Stimulated activated CD4-positive, alpha-beta T cell treated with anti-CD3 and anti-CD28 coated beads, TNF-alpha, amount 100 ng/mL, for 24 hours (primary cell): ENCODE results near the gene SLC24A4.

Experiments
- DNase-seq, 3 experiments: peaks; one replicate each; pipeline ENCODE4 v3.0.0-alpha.2; 2020; ENCODE audit warnings: low read depth in 3 of 3

SLC24A4 gene

DNA sequence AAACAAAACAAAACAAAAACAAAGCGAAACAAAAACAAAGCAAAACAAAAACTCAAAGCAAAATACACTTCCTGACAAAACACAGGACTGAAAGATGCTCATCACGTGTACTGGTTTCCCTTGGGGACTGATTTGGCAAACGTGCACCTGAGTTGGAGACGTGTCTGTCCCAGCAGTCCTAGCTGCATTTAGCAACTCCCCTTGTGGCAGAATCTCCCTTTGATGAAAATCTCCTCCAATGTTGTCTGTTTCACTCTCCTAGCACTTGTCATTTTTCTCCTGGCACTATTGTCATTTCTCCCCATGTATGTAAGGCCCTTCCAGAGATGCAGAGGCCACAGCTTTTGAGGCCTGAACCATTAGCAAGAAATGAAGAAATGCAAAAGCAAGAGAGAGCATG is 6.8 kb upstream of the SLC24A4 start:
- no peak for DNase-seq

GRCh38 chr14:92316937-92317336 is 6.0 kb upstream of the SLC24A4 start:
- no peak for DNase-seq

DNA sequence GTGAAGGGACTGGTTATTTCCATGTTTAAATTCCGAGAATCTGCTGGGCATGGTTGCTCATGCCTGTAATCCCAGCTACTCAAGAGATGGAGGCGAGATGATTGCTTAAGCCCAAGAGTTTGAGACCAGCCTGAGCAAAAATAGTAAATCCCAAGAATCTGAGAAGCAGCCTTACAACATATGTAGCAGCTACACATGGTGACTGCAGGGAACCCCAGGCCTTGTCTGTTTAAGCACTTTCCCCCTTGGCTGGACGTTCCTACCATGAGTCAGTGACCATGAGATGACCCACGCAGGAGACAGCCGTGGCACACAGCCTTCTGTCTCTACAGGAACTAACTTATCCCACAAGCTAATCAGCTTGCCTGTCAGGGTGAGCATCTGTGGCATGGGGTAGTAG is 5.5 kb upstream of the SLC24A4 start:
- DNase-seq: no peak

- no peak for DNase-seq
Measured at GRCh38 chr14:92321701-92322100, 1.3 kb upstream of the SLC24A4 start.

GRCh38 chr14:92322516-92322915 is 449 bp upstream of the SLC24A4 start:
- no peak for DNase-seq

GRCh38 chr14:92323916-92324818 is 1.2 kb downstream of the SLC24A4 start:
- no peak for DNase-seq

DNA sequence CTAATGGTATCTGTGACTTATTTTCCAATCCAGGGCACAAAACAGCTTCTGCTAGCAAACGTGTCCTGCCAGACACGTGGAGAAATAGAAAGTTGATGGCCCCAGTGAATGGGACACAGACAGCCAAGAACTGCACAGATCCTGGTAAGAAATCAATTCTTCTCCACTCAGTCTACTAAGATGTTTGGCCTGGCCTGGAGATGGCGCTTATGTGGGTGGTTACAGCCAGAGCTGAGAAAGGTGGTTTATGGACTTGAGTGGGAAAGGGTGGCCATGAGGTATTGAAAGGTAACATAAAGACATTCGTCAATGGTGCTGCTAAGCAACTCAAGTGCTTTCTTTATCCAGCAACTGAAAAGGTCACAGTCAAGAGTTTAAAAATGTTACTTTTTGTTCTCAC is 2.9 kb downstream of the SLC24A4 start:
- no peak for DNase-seq

GRCh38 chr14:92328664-92329255 is 5.8 kb downstream of the SLC24A4 start:
- no peak for DNase-seq

DNA sequence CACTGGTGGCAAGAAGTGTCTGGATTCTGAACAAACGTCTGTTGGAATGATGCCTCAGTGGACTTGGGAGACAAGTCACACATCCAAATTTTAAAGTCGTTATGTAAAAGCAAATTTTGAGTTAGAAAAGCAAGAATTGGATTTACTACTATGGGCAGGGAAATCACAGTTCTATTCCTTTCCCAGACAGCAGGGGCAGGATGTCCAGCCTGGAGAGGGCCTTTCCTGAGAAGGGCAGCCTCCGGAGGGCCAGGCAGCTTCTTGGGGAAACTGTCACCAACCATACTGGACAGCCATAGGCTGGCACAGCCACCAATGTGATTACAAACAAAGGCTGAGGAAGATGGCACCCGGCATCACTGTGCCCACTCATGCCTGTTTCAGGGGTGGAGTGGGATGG is 11.1 kb downstream of the SLC24A4 start:
- DNase-seq: no peak

DNA sequence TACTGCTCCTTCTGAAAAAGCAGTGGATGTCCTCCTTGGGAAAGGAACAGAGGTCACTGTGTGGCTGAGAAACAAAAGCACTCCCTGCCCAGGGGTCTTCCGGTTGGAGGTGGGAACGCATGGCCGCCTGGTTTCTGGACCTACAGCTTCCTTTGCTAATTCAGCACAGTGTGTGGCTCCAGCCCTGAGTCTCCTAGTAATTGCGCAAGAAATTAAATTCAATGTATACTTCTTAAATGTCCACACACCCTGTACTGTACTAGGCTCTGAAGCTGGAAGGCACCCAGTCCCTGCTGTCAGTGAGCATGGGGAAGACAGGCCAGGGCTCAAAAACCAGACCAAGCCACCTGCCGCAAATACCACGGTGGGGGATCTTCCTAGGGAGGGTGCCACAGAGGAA is 13.4 kb downstream of the SLC24A4 start:
- no peak for DNase-seq

DNA sequence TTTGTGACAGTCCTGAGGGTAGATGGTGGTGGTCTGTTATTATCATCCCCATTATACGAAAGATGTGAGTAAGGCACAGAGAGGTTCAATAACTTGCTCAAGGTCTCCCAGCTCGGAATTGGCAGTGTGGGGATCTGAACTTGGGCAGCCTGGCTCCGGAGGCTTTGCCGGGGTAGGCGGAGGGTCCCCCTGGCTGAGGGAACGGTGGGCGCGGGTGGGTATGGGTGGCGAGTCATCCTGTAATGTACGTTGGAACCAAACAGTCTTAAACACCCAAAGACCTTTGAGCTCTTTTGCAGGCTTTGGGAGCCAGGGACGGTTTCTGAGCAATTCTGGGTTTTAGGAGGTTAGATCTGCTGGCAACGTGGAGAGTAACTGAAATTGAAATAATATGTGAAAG is 16.5 kb downstream of the SLC24A4 start:
- no peak for DNase-seq

- DNase-seq: no peak
Measured at GRCh38 chr14:92340071-92340470, 17.1 kb downstream of the SLC24A4 start.

GRCh38 chr14:92340931-92341330 is 18.0 kb downstream of the SLC24A4 start:
- DNase-seq: peak in 1 of 3 experiments; percentile 20

DNA sequence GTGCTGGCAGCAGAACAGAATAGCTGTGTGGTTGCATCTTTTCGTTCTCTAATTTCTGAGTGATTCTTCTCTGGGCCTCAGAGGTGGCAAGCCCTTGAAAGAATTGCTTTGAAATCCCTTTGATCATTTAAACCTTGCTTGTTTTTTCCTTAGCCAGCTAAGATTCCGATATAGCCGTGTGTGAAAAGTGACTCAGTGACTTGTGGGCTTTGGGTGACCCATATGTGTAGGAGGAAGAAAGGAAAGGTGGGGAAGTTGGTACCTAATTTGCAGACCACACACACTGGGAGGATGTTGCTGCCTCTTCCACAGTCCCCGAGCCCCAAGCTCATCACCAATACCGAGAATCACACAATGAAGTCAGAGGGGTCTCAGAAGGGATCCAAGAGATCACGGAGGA is 18.8 kb downstream of the SLC24A4 start:
- DNase-seq: peak; percentile 6 to 52 (median 31)

GRCh38 chr14:92348154-92348553 is 25.2 kb downstream of the SLC24A4 start:
- no peak for DNase-seq

GRCh38 chr14:92351750-92352149 is 28.8 kb downstream of the SLC24A4 start:
- no peak for DNase-seq

DNA sequence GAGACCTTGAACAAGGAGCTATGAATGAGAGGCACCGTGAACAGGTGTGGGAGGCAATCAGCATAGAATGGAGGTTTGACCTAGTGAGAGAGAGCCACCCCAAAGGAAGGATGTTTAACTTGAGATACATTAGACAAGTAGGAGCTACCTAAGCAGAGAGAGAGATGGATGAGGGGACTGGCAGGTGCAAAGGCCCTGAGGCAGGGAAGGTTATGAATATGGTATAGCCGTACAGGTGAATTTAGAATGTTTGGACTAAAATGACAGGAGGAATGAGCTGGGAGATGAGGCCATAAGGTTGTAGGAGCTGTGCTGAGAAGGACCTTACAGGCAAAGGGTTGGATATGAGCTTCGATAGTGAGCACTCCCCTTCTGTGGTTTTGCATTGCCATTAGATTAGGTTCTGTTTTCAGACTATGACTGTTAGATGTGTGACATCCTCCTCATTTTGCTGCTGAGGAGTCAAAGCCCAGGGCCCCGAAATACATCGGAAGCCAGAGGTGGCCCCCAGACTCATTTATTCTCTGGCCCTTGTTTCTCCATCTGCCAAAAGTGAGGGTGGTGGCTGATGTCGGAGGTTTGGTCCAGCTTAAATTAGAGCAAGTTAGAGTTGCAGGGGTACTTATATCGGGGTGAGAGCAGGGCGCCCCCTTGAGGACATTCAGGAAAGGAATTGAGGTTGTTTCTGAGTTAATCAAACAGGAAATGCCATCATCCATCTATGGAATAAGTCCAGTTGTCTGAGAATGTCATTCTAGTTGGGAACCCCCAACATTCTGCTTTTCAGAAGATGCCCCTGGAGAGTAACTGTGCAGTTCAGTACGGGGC is 29.4 kb downstream of the SLC24A4 start:
- peak in 1 of 3 experiments; percentile 26 for DNase-seq

GRCh38 chr14:92353447-92353846 is 30.5 kb downstream of the SLC24A4 start:
- no peak for DNase-seq

- no peak for DNase-seq
Measured at GRCh38 chr14:92356677-92357076, 33.7 kb downstream of the SLC24A4 start.

DNA sequence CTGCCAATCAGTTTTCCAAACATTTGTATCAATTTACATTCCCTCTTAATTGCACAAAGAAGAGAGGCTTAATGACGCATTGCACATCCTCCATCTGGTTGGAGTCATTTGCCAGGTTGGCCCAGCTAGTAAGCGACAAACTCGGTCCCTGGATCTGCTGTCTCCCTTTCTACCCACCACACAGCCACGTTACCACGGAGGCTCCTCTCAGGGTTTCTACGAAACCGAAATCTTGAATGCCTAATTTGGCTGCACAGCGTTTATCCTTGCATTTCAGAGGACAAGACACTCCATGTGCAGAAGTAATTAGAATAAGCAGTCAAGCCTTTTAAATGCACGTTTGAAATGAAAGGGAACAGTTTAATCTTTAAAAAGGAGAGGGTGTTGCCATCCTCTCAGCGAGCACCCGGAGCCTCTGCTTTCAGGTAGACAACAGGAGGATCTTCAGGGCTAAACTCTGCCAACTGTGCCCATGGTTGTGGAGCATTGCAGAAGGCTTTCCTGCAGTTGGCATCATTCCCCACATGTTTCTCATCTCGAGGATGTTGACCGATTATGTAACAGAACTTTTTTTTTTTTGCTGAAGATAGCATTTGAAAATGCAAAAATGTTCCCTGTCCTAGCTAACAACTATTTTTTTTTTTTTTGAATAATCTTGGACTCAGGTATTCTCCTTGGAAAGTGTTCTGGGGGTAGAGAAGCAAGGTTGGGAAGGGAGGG is 37.8 kb downstream of the SLC24A4 start:
- DNase-seq: no peak

DNA sequence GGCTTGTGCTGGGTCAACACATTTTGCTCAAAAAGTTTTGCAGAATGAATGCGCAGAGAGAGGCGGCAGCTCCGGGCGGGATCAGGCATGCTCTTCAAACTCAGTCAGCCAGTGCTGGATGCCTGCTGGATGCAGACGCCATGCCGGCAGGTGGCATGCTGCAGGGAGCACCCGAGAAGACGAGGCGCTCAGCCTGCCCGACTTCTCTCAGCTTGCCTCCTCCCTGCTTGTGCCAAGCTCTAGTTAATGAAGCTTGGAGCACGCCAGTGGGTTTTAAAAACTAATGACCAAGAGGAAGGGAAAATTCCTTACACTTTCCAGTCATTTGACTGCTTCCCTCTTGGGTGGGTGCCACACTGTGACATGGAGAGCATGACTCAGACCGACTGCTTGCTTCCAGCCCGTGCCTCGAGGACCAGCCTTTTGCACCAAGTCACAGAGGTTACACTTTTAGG is 39.8 kb downstream of the SLC24A4 start:
- no peak for DNase-seq

DNA sequence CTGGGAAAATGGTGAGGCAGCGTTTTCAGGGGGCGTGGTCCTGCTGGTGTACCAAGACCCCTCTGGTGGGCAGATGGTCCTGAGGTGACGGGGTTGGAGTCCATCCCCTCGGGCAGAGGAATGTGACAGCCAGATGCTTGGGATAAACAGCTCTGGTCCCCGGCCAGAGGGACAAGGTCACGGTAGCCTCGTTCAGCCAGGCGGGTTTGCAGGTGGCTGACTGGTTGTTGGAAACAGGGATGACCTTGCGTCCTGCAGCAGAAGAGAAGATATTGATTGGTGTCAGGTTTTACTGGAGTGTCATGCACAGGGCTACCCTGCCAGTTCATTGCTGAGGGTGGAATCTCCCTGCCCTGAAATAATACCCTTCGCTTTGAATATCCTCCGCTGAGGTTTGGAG is 43.3 kb downstream of the SLC24A4 start:
- DNase-seq: no peak
